ENCODE data around the gene STK36.

The STK36 gene

DNA sequence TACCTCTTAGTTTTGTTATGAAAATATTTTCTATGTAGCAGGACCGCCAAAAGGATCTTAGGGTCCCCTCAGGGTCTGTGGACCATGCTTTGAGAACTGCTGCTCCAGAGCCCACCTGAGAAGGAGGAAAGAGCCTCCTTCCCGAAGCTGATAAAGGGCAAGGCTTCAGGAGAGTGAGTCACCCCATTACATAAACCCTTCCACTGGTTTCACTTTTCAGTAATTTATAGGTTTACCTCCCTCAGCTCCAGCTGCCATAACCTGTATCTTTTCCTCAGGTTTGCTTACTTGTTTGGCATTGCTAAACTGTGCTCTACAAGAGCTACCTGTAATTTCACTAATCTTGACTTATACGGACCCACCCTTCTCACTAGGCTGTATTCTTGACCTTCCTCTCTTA, 45.4 kb downstream of the STK36 start:
- DNase-seq (ENCODE audit: low read depth), result no peak
- TF ChIP-seq, protein P1, sequence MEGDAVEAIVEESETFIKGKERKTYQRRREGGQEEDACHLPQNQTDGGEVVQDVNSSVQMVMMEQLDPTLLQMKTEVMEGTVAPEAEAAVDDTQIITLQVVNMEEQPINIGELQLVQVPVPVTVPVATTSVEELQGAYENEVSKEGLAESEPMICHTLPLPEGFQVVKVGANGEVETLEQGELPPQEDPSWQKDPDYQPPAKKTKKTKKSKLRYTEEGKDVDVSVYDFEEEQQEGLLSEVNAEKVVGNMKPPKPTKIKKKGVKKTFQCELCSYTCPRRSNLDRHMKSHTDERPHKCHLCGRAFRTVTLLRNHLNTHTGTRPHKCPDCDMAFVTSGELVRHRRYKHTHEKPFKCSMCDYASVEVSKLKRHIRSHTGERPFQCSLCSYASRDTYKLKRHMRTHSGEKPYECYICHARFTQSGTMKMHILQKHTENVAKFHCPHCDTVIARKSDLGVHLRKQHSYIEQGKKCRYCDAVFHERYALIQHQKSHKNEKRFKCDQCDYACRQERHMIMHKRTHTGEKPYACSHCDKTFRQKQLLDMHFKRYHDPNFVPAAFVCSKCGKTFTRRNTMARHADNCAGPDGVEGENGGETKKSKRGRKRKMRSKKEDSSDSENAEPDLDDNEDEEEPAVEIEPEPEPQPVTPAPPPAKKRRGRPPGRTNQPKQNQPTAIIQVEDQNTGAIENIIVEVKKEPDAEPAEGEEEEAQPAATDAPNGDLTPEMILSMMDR (conservative IDR thresholded peaks at IDR 0.05; ENCODE audit: low read length), result no peak
- no peak overlapping the region for H3K4me3 ChIP-seq (ENCODE audit: low read length)

DNA sequence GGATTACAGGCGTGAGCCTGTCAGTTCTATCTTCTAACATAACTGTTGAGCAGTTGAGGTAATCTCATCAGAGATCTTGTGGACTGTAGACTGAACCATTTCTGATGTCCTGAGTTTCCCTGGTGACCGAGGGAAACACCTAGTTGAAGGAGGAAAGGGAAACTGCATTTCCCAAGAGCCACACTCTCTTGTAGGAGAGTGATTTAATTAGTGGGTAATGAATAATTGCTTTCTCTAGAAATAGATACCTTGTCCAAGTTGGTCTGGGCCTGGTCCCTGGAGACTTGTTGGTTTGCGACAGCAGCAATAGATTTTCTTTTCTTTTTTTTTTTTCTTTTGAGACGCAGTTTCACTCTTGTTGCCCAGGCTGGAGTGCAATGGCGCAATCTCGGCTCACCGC, 46.2 kb downstream of the STK36 start:
- no peak overlapping the region for H3K4me3 ChIP-seq (ENCODE audit: low read length)
- TF ChIP-seq, protein P1 (conservative IDR thresholded peaks at IDR 0.05; ENCODE audit: low read length), result no peak
- DNase-seq (ENCODE audit: low read depth), result no peak

DNA sequence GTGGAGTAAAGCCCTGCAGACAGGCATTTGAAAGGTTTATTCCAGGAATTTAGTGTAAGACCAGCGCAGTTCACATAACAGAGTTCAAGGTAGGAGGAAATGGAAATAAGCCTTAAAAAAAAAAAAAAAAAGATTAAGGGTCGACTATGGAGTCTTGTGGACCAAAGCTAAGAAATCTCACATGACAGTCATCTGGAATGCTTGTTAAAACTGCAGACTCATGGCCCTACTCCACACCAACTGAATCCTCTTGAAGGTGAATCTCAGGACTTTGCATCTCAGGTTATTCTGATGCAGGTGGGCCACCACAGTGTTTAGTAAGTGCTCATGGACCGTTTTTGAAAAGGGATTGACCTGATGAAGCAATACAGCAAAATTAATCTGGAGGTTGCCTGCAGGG, 47.6 kb downstream of the STK36 start:
- H3K4me3 ChIP-seq (ENCODE audit: low read length), result no peak overlapping the region
- DNase-seq (ENCODE audit: low read depth), result no peak
- TF ChIP-seq, protein P1 (conservative IDR thresholded peaks at IDR 0.05; ENCODE audit: low read length), result no peak

DNA sequence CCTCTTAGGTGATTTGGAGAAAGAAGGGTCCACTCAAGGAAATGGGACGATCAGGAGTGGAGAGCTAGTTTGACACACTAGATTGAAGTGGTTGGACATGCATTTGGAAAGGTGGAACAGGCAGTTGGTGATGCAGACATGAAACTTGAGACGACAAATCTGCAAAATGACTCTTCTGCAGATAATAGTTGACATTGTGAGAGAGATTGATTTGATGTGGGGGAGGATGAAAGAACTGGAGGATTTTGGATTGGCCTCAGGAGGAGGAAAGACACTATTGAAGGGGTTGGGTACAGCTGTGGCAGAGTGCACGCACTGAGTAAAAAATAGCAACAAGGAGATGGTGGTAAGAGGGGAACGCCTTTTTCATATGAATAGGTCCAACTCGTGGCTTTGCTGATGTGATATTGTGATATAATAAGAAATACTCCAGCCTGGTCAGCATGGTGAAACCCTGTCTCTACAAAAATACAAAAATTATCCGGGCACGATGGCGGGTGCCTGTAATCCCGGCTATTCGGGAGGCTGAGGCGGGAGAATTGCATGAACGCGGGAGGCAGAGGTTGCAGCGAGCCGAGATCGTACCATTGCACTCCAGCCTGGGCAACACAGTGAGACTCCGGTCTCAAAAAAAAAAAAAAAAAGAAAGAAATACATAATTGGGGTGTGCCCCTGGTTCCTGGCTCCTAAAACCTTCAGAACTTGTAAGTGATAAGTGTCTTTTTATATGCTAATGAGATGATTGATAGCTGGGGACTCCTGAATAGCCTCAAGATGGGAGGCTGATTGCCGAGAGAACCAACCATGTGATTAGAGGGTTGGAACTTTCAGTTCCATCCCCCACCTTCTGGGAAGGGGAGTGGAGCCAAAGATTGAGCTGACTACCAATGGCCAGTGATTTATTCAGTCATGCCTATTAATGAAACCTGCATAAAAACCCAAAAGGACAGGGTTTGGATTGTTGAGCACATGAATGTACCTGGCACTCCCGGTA, 48.5 kb downstream of the STK36 start:
- H3K4me3 ChIP-seq (ENCODE audit: low read length), result no peak overlapping the region

DNA sequence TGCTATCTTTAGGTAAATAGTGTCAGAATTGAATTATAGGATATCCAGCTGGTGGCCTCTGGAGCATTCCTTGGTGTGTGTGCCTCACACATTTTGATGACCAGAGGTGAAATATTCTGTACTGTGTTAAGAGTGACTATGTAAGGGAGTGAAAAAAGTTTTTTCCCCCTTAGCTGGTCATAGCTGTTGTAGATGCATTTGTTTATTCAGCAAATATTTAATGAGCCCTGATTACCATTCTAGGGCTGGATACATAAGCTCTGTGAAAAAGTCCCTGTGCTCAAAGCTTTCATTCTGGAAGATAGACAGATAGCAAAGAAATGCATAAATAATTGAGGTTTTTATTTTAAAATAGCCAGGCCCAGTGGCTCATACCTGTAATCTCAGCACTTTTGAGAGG, 49.6 kb downstream of the STK36 start:
- H3K4me3 ChIP-seq (ENCODE audit: low read length), result no peak overlapping the region
- TF ChIP-seq, protein P1 (conservative IDR thresholded peaks at IDR 0.05; ENCODE audit: low read length), result no peak
- no peak for DNase-seq (ENCODE audit: low read depth)

More for the DNA sequence above, 48.5 kb downstream of the STK36 start:
- TF ChIP-seq, protein P1 (conservative IDR thresholded peaks at IDR 0.05; ENCODE audit: low read length), result no peak
- no peak for DNase-seq (ENCODE audit: low read depth)

DNA sequence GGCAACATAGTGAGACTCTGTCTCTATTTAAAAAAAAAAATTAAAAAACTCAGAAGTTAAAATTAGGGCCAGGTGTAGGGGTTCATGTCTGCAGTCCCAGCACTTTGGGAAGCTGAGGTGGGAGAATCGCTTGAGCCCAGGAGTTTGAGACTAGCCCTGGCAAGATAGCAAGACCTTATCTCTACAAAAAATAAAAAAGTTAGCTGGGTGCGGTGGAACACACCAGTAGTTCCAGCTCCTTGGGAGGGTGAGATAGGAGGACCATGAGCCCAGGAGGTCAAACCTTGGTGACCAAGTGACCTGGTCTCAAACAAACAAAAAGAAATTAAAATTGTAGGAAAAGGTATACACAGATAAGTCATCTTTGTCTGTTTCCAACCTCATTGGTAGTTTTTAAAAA, 50.0 kb downstream of the STK36 start:
- DNase-seq (ENCODE audit: low read depth), result no peak
- TF ChIP-seq, protein P1 (conservative IDR thresholded peaks at IDR 0.05; ENCODE audit: low read length), result no peak
- H3K4me3 ChIP-seq (ENCODE audit: low read length), result no peak overlapping the region

DNA sequence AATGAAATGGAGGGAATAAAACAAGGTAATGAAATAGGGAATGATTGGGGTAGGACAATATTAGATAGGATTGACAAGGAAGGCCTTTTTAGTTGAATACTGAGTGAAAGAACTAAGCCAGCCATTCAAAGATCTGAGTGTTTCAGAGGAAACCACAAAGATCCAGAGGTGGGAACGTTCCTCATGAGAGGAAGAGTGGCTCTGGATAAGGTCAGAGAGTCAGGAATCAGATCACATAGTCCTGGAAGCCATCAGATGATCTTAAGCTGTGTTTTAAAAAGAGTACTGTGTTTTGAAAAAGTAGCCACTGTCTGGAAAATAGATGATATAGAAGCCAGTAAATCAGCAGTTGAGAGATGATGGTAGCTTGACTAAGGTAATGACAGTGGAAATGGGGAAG, 50.5 kb downstream of the STK36 start:
- H3K4me3 ChIP-seq (ENCODE audit: low read length), result no peak overlapping the region
- no peak for DNase-seq (ENCODE audit: low read depth)
- TF ChIP-seq, protein P1 (conservative IDR thresholded peaks at IDR 0.05; ENCODE audit: low read length), result no peak
